Thoracic aorta (tissue), 2 donors: ENCODE data around the gene ANKRD13A. TPM values are rescaled to one million over a fixed set of nuclear protein-coding genes. Genes with fewer than 3 reads are reported as not detected.

Source experiments
- ATAC-seq: fragments of 150-250 bp; one replicate; pipeline ENCODE4 v1.8.0; 2017; ENCODE audit warnings: low read depth; ENCODE audit not compliant: insufficient number of reproducible peaks, low FRiP score
- DNase-seq: peaks from one replicate; pipeline ENCODE4 v3.0.0-alpha.2; 2020; ENCODE audit warnings: low spot score
- H3K27ac ChIP-seq, 2 donors: fragments of 200-600 bp; sonication (generic); 1 replicate in 1 of 2; 2 replicates in 1 of 2; pipeline ENCODE4 v1.5.1; 2016; ENCODE audit warnings: mild to moderate bottlenecking in 2 of 2, moderate library complexity in 2 of 2
- H3K27me3 ChIP-seq: fragments of 200-600 bp; sonication (generic); replicated peaks from 2 replicates; pipeline ENCODE4 v1.6.0; 2016; ENCODE audit warnings: mild to moderate bottlenecking; ENCODE audit not compliant: insufficient read depth
- H3K36me3 ChIP-seq: fragments of 200-600 bp; sonication (generic); one replicate; pipeline ENCODE4 v1.5.1; 2016
- H3K4me1 ChIP-seq, 2 donors: fragments of 200-600 bp; sonication (generic); 1 replicate in 1 of 2; 2 replicates in 1 of 2; pipeline versions ENCODE4 v1.5.1 to v1.6.0; 2016; ENCODE audit warnings: low read depth in 2 of 2, mild to moderate bottlenecking in 1 of 2; ENCODE audit not compliant: control insufficient read depth in 1 of 2
- H3K4me3 ChIP-seq: fragments of 200-600 bp; sonication (generic); 2 replicates; pipeline ENCODE4 v1.5.1; 2016; ENCODE audit warnings: mild to moderate bottlenecking
- H3K9me3 ChIP-seq: fragments of 200-600 bp; sonication (generic); 2 replicates; pipeline ENCODE4 v1.5.1; 2016
- total RNA-seq, 2 donors: library from RNA; depleted of rRNA; stranded (reverse); fragments of >200 nt; gene quantifications; one replicate each; pipeline versions ENCODE4 v1.1.0 to v1.2.3, GENCODE V29; 2016
- TF ChIP-seq, protein P1 (sequence below): fragments of 200-600 bp; sonication (generic); IDR thresholded peaks from one replicate; pipeline ENCODE4 v1.5.1; 2019; ENCODE audit warnings: antibody characterized with exemption

ANKRD13A gene
- total RNA-seq, 2 donors from 2014 or later: 69.1 to 83.7 TPM

- H3K36me3 ChIP-seq: no peaks in the 10 kb centered on the region
- peak; percentile 73 for ATAC-seq
- no peaks in the 10 kb centered on the region for H3K27me3 ChIP-seq
- peak within 1 kb of the TSS; percentile 53 to 79 for H3K27ac ChIP-seq
- peak within 1 kb of the TSS; percentile 88 for H3K4me3 ChIP-seq
- peak; percentile 72 for DNase-seq
- no peaks in the 10 kb centered on the region for H3K9me3 ChIP-seq
- H3K4me1 ChIP-seq: peaks cover 10 to 41% of the 10 kb centered on the region in 2 donors
- TF ChIP-seq, protein P1, sequence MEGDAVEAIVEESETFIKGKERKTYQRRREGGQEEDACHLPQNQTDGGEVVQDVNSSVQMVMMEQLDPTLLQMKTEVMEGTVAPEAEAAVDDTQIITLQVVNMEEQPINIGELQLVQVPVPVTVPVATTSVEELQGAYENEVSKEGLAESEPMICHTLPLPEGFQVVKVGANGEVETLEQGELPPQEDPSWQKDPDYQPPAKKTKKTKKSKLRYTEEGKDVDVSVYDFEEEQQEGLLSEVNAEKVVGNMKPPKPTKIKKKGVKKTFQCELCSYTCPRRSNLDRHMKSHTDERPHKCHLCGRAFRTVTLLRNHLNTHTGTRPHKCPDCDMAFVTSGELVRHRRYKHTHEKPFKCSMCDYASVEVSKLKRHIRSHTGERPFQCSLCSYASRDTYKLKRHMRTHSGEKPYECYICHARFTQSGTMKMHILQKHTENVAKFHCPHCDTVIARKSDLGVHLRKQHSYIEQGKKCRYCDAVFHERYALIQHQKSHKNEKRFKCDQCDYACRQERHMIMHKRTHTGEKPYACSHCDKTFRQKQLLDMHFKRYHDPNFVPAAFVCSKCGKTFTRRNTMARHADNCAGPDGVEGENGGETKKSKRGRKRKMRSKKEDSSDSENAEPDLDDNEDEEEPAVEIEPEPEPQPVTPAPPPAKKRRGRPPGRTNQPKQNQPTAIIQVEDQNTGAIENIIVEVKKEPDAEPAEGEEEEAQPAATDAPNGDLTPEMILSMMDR: no peak
Measured at GRCh38 chr12:109995686-109996482, 3.3 kb upstream of the ANKRD13A start, which contains the start of gene GIT2. Gene GIT2 (minus strand): TSS chr12:109996368. CDS start chr12:109996224, 144 bp downstream.

DNA sequence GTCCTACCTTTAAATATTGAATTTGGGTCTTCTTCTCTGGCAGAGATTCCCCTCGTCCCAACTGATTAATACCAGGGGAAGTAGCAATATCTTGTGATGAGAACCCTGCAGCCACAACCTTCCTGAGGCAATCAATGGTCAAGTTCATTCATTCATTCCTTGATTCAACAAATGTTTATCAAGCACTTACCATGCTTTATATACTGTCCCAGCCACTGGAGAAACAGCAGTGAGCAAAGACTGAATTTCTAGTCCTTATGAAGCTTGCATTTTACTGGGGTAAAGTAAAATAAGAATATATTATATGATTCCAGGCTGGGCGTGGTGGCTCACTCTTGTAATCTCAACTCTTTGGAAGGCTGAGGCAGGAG, 2.8 kb upstream of the ANKRD13A start:
- ATAC-seq (no peak), DNase-seq (no peak)
- peak overlapping the region in 1 of 2 donors; percentile 79 for H3K27ac ChIP-seq
- H3K4me3 ChIP-seq: peak overlapping the region; percentile 88
- H3K27me3 ChIP-seq: no peaks in the 10 kb centered on the region
- peaks cover 10 to 47% of the 10 kb centered on the region in 2 donors for H3K4me1 ChIP-seq
- TF ChIP-seq, protein P1: no peak
- H3K36me3 ChIP-seq: no peaks in the 10 kb centered on the region
- no peaks in the 10 kb centered on the region for H3K9me3 ChIP-seq

DNA sequence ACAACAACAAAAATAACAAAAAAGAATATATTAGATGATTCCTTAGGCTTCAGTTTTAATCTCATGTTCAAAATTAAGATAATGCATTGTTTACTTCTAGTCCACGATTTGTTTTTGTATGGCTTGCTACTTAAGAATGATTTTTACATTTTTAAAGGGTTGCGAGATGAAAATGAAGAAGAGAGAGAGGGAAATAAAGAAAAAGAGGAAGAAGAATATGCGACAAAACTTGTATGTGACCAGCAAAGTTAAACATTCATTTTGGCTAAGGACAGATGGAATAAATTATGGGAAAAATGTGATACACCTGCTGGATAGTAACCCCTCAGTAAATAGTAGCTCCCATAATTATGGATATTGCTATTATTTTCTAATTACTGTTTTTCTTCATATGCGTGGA, 1.8 kb upstream of the ANKRD13A start:
- H3K36me3 ChIP-seq: no peaks in the 10 kb centered on the region
- DNase-seq (no peak), ATAC-seq (no peak)
- H3K4me1 ChIP-seq: peaks cover 16 to 56% of the 10 kb centered on the region in 2 donors
- H3K9me3 ChIP-seq: no peaks in the 10 kb centered on the region
- H3K27me3 ChIP-seq: no peaks in the 10 kb centered on the region
- TF ChIP-seq, protein P1: no peak
- H3K4me3 ChIP-seq: no peak overlapping the region
- H3K27ac ChIP-seq: no peak overlapping the region

DNA sequence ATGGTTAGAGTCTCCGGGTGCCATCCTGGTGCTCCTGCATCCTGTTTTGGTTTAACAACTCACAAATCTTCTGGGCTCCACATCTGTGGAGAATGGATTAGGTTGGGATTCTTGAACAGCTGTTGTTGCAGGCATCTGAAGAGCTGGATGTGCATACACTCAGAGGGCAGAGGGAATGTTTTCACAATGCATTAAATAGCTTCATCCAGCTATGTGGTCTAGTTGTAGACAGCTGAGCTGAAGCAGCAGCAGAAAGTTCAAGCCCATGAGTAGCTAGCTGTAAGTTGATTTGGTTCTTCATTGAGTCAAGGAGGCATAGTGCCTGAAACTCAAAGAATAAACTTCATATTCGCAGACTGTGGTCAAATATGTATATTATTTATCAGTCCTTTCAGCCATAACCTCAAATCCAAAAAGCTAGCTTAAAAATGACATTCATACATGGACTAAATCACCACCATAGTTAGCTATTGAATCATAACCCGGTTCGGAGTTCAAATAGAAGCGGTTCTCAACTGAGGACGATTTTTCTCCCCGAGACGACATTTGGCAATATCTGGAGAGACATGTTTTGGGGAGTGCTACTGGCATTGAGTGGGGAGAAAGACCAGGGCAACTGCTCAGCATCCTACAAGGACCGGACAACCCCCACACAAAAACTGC, 858 bp upstream of the ANKRD13A start:
- H3K27ac ChIP-seq: peak overlapping the region; percentile 67 to 83
- H3K9me3 ChIP-seq: no peaks in the 10 kb centered on the region
- peak overlapping the region; percentile 85 for H3K4me3 ChIP-seq
- ATAC-seq (no peak), DNase-seq (no peak)
- TF ChIP-seq, protein P1: no peak
- H3K4me1 ChIP-seq: peaks cover 20 to 59% of the 10 kb centered on the region in 2 donors
- H3K36me3 ChIP-seq: no peaks in the 10 kb centered on the region
- H3K27me3 ChIP-seq: no peaks in the 10 kb centered on the region

DNA sequence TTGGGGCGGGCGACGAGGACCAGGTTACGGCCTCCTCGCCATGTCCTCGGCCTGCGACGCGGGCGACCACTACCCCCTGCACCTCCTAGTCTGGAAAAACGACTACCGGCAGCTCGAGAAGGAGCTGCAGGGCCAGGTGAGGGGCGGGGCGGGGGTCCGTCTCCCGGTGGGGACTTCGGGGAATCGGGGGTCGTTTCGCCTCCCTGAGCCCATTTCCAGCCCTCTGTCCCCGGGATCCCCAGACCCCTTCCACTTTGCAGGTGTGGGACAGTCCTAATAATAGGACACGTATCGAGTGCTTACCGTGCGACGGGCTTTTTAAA, 380 bp downstream of the ANKRD13A start:
- TF ChIP-seq, protein P1: no peak
- H3K4me3 ChIP-seq: peak overlapping the region; percentile 85
- no peak for ATAC-seq
- H3K36me3 ChIP-seq: no peaks in the 10 kb centered on the region
- peak overlapping the region; percentile 67 to 83 for H3K27ac ChIP-seq
- no peak for DNase-seq
- peaks cover 20 to 51% of the 10 kb centered on the region in 2 donors for H3K4me1 ChIP-seq
- H3K9me3 ChIP-seq: no peaks in the 10 kb centered on the region
- H3K27me3 ChIP-seq: no peaks in the 10 kb centered on the region
